Renal cortex interstitium (tissue), 11 donors: ENCODE measurements around the gene HSD3B1. TPM values are rescaled to one million over a fixed set of nuclear protein-coding genes. Genes with fewer than 3 reads are reported as not detected.
"Not testable (repeated sequence)": the region's sequence is repeated elsewhere in the genome, so short reads cannot be mapped to it uniquely, and the experiment has no call there.

Experiments used
- DNase-seq, 11 donors: peaks; one replicate each; pipeline ENCODE4 v3.0.0-alpha.2; 2013; ENCODE audit warnings: low read depth in 9 of 11, low spot score in 4 of 11; ENCODE audit errors: extremely low read depth in 1 of 11
- polyA plus RNA-seq, 3 donors: library from polyadenylated mRNA; unstranded; fragments of 120-200 nt; gene quantifications; one replicate each; pipeline ENCODE4 v1.2.1, GENCODE V29; 2013; ENCODE audit not compliant: insufficient read length in 3 of 3

Gene HSD3B1
- polyA plus RNA-seq, 3 donors: 0.40 to 0.82 (median 0.50) TPM

GRCh38 chr1:119485201-119485600 is 21.8 kb upstream of the HSD3B1 start:
- no peak for DNase-seq

GRCh38 chr1:119488216-119488615 is 18.8 kb upstream of the HSD3B1 start:
- no peak for DNase-seq

GRCh38 chr1:119489201-119489600 is 17.8 kb upstream of the HSD3B1 start:
- DNase-seq: no peak

GRCh38 chr1:119490925-119491324 is 16.1 kb upstream of the HSD3B1 start:
- DNase-seq: no peak

- no peak for DNase-seq
Measured at GRCh38 chr1:119492763-119493162, 14.2 kb upstream of the HSD3B1 start.

GRCh38 chr1:119504831-119505230 is 2.2 kb upstream of the HSD3B1 start:
- no peak for DNase-seq

GRCh38 chr1:119510046-119510445 is 3.0 kb downstream of the HSD3B1 start:
- DNase-seq: no peak

GRCh38 chr1:119515221-119515620 is 8.2 kb downstream of the HSD3B1 start:
- no peak for DNase-seq

- DNase-seq: no peak
Measured at GRCh38 chr1:119516247-119516646, 9.2 kb downstream of the HSD3B1 start.

- no peak for DNase-seq
Measured at GRCh38 chr1:119516680-119517079, 9.7 kb downstream of the HSD3B1 start.

GRCh38 chr1:119517667-119518066 is 10.7 kb downstream of the HSD3B1 start:
- not testable (repeated sequence) for DNase-seq

GRCh38 chr1:119531606-119532323 is 24.8 kb downstream of the HSD3B1 start:
- no peak for DNase-seq

GRCh38 chr1:119532324-119532910 is 25.4 kb downstream of the HSD3B1 start:
- DNase-seq: no peak

- DNase-seq: no peak
Measured at GRCh38 chr1:119535381-119535780, 28.4 kb downstream of the HSD3B1 start.

- DNase-seq: no peak
Measured at GRCh38 chr1:119537966-119538365, 31.0 kb downstream of the HSD3B1 start.

GRCh38 chr1:119539636-119540035 is 32.6 kb downstream of the HSD3B1 start:
- DNase-seq: no peak

GRCh38 chr1:119541389-119541788 is 34.4 kb downstream of the HSD3B1 start:
- DNase-seq: no peak

- no peak for DNase-seq
Measured at GRCh38 chr1:119542492-119542946, 35.5 kb downstream of the HSD3B1 start.

- DNase-seq: no peak
Measured at GRCh38 chr1:119544165-119544762, 37.3 kb downstream of the HSD3B1 start.

- DNase-seq: no peak
Measured at GRCh38 chr1:119546641-119547040, 39.6 kb downstream of the HSD3B1 start.
